ENCODE data around the gene MYH10.

Gene MYH10

DNA sequence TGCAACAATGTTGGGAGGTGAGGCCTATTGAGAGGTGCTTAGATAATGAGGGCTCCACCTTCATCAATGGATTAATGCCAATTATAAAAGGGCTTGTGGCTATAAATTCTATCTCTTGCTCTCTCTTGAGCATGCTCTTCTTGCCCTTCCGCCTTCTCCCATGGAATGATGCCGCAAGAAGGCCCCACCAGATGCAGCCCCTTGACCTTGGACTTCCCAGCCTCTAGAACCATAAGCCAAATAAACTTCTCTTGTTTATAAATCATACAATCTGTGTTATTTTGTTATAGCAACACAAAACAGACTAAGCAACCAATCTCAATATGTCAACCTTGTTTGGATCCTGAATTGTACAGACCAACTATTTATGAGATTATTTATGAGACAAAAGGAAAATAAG, 20.0 kb downstream of the MYH10 start:
- Histone ChIP-seq H3K27ac (no peak overlapping the region), H3K4me3 (no peak overlapping the region)
- TF ChIP-seq POLR2AphosphoS5 (IDR thresholded peaks at IDR 0.05; ENCODE audit: borderline replicate concordance, low read depth, low read length) = no peak
- no peak for TF ChIP-seq EZH2 (IDR thresholded peaks at IDR 0.05)
- TF ChIP-seq FOXP2 (optimal IDR thresholded peaks at IDR 0.05; ENCODE audit: control extremely low read depth, extremely low read length, insufficient read depth) = no peak

DNA sequence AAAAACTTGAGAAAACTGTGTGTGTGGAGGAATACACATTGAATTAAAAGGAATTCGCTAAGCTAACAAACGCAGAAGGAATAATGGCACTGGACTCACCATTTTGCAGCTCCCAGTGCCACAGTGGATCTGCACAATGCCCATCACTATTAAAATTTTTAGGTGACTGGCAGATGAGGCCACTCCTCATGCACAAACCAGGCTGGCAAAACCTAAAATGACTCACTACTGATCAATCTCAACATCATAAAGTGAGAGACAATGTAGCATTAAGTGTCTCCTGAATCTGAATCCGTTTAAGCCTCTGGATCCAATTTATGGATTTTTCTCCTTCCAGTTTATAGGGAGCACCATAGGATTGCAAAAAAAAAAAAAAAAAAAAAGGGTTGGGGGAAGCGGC, 20.6 kb downstream of the MYH10 start:
- Histone ChIP-seq H3K27ac (no peak overlapping the region), H3K4me3 (no peak overlapping the region), H3K9me3 (ENCODE audit: low read depth, low read length) (no peaks in the 10 kb centered on the region), H3K9ac (ENCODE audit: insufficient read length) (no peak overlapping the region), H3K36me3 (ENCODE audit: insufficient read depth, low read length) (peaks cover 35% of the 10 kb centered on the region)
- TF ChIP-seq EZH2 (IDR thresholded peaks at IDR 0.05) = no peak
- TF ChIP-seq POLR2AphosphoS5 (IDR thresholded peaks at IDR 0.05; ENCODE audit: borderline replicate concordance, low read depth, low read length) = no peak
- TF ChIP-seq FOXP2 (optimal IDR thresholded peaks at IDR 0.05; ENCODE audit: control extremely low read depth, extremely low read length, insufficient read depth) = no peak
- no peak for DNase-seq (ENCODE audit: low read depth, low spot score)

More for the DNA sequence above, 20.0 kb downstream of the MYH10 start:
- Histone ChIP-seq H3K9me3 (ENCODE audit: low read depth, low read length) (no peaks in the 10 kb centered on the region), H3K36me3 (ENCODE audit: insufficient read depth, low read length) (peaks cover 35% of the 10 kb centered on the region), H3K9ac (ENCODE audit: insufficient read length) (no peak overlapping the region)
- no peak for DNase-seq (ENCODE audit: low read depth, low spot score)

DNA sequence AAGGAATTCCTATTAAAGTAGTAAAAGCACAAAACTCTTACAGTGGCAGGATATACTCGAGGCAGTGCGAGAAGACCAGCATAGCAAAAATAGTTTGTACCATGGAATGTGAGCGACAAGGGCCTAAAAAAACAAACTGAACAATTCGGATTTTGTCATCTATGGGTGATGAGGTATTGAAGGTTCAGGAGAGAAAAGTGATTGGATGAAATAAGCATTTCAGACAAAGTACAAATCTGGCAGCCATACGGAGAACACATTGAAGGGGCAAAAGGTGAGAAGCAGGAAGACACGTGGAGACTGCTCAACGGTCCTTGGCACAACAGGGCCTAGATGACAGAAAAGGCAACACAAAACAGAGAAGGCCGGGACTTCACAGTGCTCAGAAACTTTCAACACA, 22.5 kb downstream of the MYH10 start:
- Histone ChIP-seq H3K4me3 (no peak overlapping the region), H3K27ac (no peak overlapping the region), H3K9me3 (ENCODE audit: low read depth, low read length) (no peaks in the 10 kb centered on the region), H3K36me3 (ENCODE audit: insufficient read depth, low read length) (peaks cover 44% of the 10 kb centered on the region), H3K9ac (ENCODE audit: insufficient read length) (no peak overlapping the region)
- no peak for DNase-seq (ENCODE audit: low read depth, low spot score)
- TF ChIP-seq POLR2AphosphoS5 (IDR thresholded peaks at IDR 0.05; ENCODE audit: borderline replicate concordance, low read depth, low read length) (no peak), EZH2 (IDR thresholded peaks at IDR 0.05) (no peak), FOXP2 (optimal IDR thresholded peaks at IDR 0.05; ENCODE audit: control extremely low read depth, extremely low read length, insufficient read depth) (no peak)

DNA sequence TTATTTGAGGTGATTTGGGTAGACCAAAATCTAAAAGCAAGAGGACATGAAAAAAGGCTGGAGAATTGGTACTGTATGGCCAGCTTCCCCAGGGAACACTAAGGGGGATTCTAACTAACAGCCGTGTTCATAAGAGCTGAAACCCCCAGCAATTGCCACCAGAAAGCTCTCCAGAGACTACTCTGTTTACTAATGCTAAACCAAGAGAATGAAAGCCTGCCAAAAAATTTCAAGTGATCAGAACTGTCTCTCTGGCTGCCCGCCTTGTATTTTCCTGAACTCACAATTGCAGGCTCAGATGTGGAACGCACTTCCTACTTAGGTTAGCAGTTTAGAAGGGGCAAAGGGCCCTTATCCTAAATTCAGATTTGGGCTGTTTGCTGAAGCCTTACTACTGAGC, 24.1 kb downstream of the MYH10 start:
- H3K27ac ChIP-seq = peak overlapping the region; percentile 65
- peaks cover 38% of the 10 kb centered on the region for H3K36me3 ChIP-seq (ENCODE audit: insufficient read depth, low read length)
- peak overlapping the region; percentile 16 for H3K9ac ChIP-seq (ENCODE audit: insufficient read length)
- H3K9me3 ChIP-seq (ENCODE audit: low read depth, low read length) = no peaks in the 10 kb centered on the region
- TF ChIP-seq POLR2AphosphoS5 (IDR thresholded peaks at IDR 0.05; ENCODE audit: borderline replicate concordance, low read depth, low read length) = no peak
- no peak for TF ChIP-seq FOXP2 (optimal IDR thresholded peaks at IDR 0.05; ENCODE audit: control extremely low read depth, extremely low read length, insufficient read depth)
- no peak for TF ChIP-seq EZH2 (IDR thresholded peaks at IDR 0.05)
- no peak for DNase-seq (ENCODE audit: low read depth, low spot score)
- H3K4me3 ChIP-seq = no peak overlapping the region

DNA sequence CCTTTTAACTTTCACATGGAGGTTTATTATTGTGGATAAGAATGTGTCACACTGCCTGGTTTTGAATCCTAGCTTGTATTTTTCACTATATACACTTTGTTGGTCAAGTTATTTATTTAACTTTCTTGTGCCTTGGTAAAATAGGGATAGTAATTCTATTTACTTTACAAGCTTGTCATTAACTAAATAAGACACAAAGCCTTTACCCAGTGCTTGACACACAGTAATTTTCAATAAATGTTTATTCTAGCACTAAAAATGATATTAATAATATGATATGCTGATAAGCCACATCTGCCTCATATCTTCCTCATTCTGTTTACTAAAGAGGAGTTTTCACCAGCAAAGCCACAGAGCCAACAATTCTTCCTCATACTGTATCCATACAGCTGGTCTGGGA, 27.8 kb downstream of the MYH10 start:
- H3K4me3 ChIP-seq = no peak overlapping the region
- no peaks in the 10 kb centered on the region for H3K9me3 ChIP-seq (ENCODE audit: low read depth, low read length)
- no peak for DNase-seq (ENCODE audit: low read depth, low spot score)
- TF ChIP-seq FOXP2 (optimal IDR thresholded peaks at IDR 0.05; ENCODE audit: control extremely low read depth, extremely low read length, insufficient read depth) = no peak
- no peak for TF ChIP-seq EZH2 (IDR thresholded peaks at IDR 0.05)
- TF ChIP-seq POLR2AphosphoS5 (IDR thresholded peaks at IDR 0.05; ENCODE audit: borderline replicate concordance, low read depth, low read length) = no peak
- H3K9ac ChIP-seq (ENCODE audit: insufficient read length) = no peak overlapping the region
- no peak overlapping the region for H3K27ac ChIP-seq
- H3K36me3 ChIP-seq (ENCODE audit: insufficient read depth, low read length) = peaks cover 38% of the 10 kb centered on the region

DNA sequence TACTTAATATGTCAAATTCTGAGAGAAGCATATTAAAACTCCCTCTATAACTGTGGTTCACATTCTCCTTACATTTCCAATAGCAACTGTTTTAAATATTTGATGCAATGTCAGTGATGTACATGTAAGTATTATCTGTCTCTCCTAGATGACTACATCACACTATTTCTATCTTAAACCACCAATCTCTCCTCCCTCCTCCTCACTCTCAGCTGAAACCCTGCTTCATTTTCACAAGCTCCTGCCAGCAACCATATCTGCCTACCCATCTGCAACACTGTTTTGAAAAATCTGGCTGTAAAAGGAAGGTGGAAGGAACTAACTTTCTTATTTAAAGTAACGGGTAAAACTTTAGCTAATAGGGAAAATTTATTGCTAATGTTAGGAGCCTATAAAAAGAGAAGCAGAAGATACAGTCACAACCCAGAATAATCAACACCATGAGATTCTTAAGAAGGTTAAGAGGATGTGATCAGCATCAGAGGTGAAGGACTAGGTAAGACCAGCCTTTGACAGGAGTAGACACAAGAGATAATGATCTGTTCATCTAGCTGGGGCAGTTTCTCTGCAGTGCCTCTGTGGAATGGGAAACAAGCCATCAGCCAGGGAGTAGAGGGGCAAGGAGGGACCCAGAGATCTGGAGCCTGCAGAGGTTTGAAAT, 31.0 kb downstream of the MYH10 start:
- Histone ChIP-seq H3K27ac (no peak overlapping the region), H3K9ac (ENCODE audit: insufficient read length) (no peak overlapping the region), H3K9me3 (ENCODE audit: low read depth, low read length) (no peaks in the 10 kb centered on the region), H3K36me3 (ENCODE audit: insufficient read depth, low read length) (peaks cover 36% of the 10 kb centered on the region), H3K4me3 (no peak overlapping the region)
- DNase-seq (ENCODE audit: low read depth, low spot score) = no peak
- TF ChIP-seq EZH2 (IDR thresholded peaks at IDR 0.05) (no peak), FOXP2 (optimal IDR thresholded peaks at IDR 0.05; ENCODE audit: control extremely low read depth, extremely low read length, insufficient read depth) (no peak), POLR2AphosphoS5 (IDR thresholded peaks at IDR 0.05; ENCODE audit: borderline replicate concordance, low read depth, low read length) (no peak)

DNA sequence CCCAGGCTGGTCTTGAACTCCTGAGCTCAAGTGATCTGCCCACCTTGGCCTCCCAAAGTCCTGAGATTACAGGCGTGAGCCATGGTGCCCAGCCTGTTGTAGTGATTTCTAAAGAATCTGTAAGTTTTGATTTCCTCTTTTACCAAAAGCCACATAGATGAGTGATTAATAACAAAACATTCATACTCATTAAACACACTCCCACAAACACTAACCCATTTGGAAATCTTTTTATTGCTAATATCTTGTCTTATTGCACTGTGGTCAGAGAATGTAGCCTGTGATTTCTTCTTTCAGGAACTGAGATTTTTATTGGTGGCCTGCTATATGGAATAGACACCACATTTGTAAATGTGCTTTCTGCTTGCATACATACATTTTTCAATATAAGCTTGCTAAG, 31.6 kb downstream of the MYH10 start:
- no peak for DNase-seq (ENCODE audit: low read depth, low spot score)
- no peak overlapping the region for H3K4me3 ChIP-seq
- H3K27ac ChIP-seq = no peak overlapping the region
- H3K36me3 ChIP-seq (ENCODE audit: insufficient read depth, low read length) = peaks cover 32% of the 10 kb centered on the region
- no peaks in the 10 kb centered on the region for H3K9me3 ChIP-seq (ENCODE audit: low read depth, low read length)
- TF ChIP-seq POLR2AphosphoS5 (IDR thresholded peaks at IDR 0.05; ENCODE audit: borderline replicate concordance, low read depth, low read length) = no peak
- TF ChIP-seq FOXP2 (optimal IDR thresholded peaks at IDR 0.05; ENCODE audit: control extremely low read depth, extremely low read length, insufficient read depth) = no peak
- no peak for TF ChIP-seq EZH2 (IDR thresholded peaks at IDR 0.05)
- no peak overlapping the region for H3K9ac ChIP-seq (ENCODE audit: insufficient read length)

DNA sequence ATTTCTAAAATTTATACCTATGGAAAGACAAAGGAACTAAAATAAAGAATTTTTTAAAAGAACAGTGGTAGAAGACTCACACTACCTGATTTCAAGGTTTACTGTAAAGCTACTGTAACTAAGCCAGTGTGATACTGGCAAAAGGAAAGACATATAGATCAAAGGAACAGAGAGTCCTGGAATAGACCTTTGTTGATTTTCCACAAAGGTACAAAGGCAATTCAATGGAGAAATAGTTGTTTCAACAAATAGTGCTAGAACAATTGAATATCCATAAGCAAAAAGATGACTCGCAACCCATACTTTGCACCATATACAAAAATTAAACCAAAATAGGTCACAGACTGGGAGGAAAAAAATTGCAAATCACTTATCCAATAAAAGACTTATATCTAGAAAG, 36.7 kb downstream of the MYH10 start:
- no peak overlapping the region for H3K27ac ChIP-seq
- no peak overlapping the region for H3K4me3 ChIP-seq
- H3K9ac ChIP-seq (ENCODE audit: insufficient read length) = no peak overlapping the region
- no peak for DNase-seq (ENCODE audit: low read depth, low spot score)
- peaks cover 3% of the 10 kb centered on the region; the same call in 1 of the 2 replicates for H3K36me3 ChIP-seq (ENCODE audit: insufficient read depth, low read length)
- H3K9me3 ChIP-seq (ENCODE audit: low read depth, low read length) = no peaks in the 10 kb centered on the region
- no peak for TF ChIP-seq EZH2 (IDR thresholded peaks at IDR 0.05)
- TF ChIP-seq FOXP2 (optimal IDR thresholded peaks at IDR 0.05; ENCODE audit: control extremely low read depth, extremely low read length, insufficient read depth) = no peak
- TF ChIP-seq POLR2AphosphoS5 (IDR thresholded peaks at IDR 0.05; ENCODE audit: borderline replicate concordance, low read depth, low read length) = no peak

DNA sequence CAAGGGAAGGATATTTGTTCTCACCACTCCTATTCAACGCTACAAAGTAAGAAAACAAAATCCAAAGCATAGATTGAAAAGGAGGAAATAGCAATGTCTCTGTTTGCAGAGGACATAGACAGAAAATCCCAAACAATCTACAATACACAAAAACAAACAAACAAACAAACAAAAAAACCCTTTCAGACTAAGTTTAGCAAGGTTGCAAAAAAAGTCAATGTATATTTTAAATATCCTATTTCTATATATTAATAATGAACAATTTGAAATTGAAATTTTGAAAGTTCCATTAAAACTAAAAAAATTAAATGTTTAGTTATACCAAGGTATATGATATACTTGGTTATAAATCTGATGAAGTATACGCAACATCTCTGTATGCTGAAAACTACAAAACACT, 37.2 kb downstream of the MYH10 start:
- Histone ChIP-seq H3K4me3 (no peak overlapping the region), H3K9me3 (ENCODE audit: low read depth, low read length) (no peaks in the 10 kb centered on the region), H3K27ac (no peak overlapping the region), H3K36me3 (ENCODE audit: insufficient read depth, low read length) (peaks cover 3% of the 10 kb centered on the region; the same call in 1 of the 2 replicates), H3K9ac (ENCODE audit: insufficient read length) (no peak overlapping the region)
- no peak for TF ChIP-seq POLR2AphosphoS5 (IDR thresholded peaks at IDR 0.05; ENCODE audit: borderline replicate concordance, low read depth, low read length)
- TF ChIP-seq EZH2 (IDR thresholded peaks at IDR 0.05) = no peak
- TF ChIP-seq FOXP2 (optimal IDR thresholded peaks at IDR 0.05; ENCODE audit: control extremely low read depth, extremely low read length, insufficient read depth) = no peak
- no peak for DNase-seq (ENCODE audit: low read depth, low spot score)
